ENCODE results near the gene EPHB2. TPM values are rescaled to one million over a fixed set of nuclear protein-coding genes. Genes with fewer than 3 reads are reported as not detected.
"Not testable (repeated sequence)": the region's sequence is repeated elsewhere in the genome, so short reads cannot be mapped to it uniquely, and the experiment has no call there.

Gene EPHB2
- total RNA-seq, 1 experiment from 2014 or later = 0.45 TPM

- Histone ChIP-seq H3K27ac (ENCODE audit: low read length) (no peak overlapping the region), H3K9me2 (replicated peaks; ENCODE audit: insufficient read depth, low read length) (no peaks in the 10 kb centered on the region), H4K20me1 (ENCODE audit: insufficient read depth, low read depth, low read length) (no peaks in the 10 kb centered on the region), H3K4me3 (ENCODE audit: low read length) (no peak overlapping the region), H2AFZ (ENCODE audit: low read length) (no peak overlapping the region), H3K4me1 (ENCODE audit: low read length) (peaks cover 20% of the 10 kb centered on the region), H3K9ac (ENCODE audit: low read length) (no peak overlapping the region), H3K27me3 (ENCODE audit: low read length) (no peaks in the 10 kb centered on the region), H3K4me2 (ENCODE audit: low read depth, low read length, poor library complexity, severe bottlenecking) (no peak overlapping the region), H3K9me3 (ENCODE audit: low read length) (no peaks in the 10 kb centered on the region), H3K36me3 (ENCODE audit: insufficient read depth, low read length) (no peaks in the 10 kb centered on the region), H3K79me2 (ENCODE audit: low read length) (no peaks in the 10 kb centered on the region)
- DNase-seq = no peak
These were observed 126.7 kb downstream of the EPHB2 start for GRCh38 chr1:22837332-22837731.

GRCh38 chr1:22838965-22839364 is 128.3 kb downstream of the EPHB2 start:
- H4K20me1 ChIP-seq (ENCODE audit: insufficient read depth, low read depth, low read length) = no peaks in the 10 kb centered on the region
- no peaks in the 10 kb centered on the region for H3K79me2 ChIP-seq (ENCODE audit: low read length)
- no peaks in the 10 kb centered on the region for H3K27me3 ChIP-seq (ENCODE audit: low read length)
- no peaks in the 10 kb centered on the region for H3K9me3 ChIP-seq (ENCODE audit: low read length)
- H2AFZ ChIP-seq (ENCODE audit: low read length) = no peak overlapping the region
- no peak for DNase-seq
- no peaks in the 10 kb centered on the region for H3K36me3 ChIP-seq (ENCODE audit: insufficient read depth, low read length)
- H3K4me3 ChIP-seq (ENCODE audit: low read length) = no peak overlapping the region
- H3K9me2 ChIP-seq (replicated peaks; ENCODE audit: insufficient read depth, low read length) = no peaks in the 10 kb centered on the region
- H3K4me2 ChIP-seq (ENCODE audit: low read depth, low read length, poor library complexity, severe bottlenecking) = no peak overlapping the region
- H3K9ac ChIP-seq (ENCODE audit: low read length) = no peak overlapping the region
- peaks cover 13% of the 10 kb centered on the region for H3K4me1 ChIP-seq (ENCODE audit: low read length)
- H3K27ac ChIP-seq (ENCODE audit: low read length) = no peak overlapping the region

GRCh38 chr1:22839806-22840205 is 129.2 kb downstream of the EPHB2 start:
- H2AFZ ChIP-seq (ENCODE audit: low read length) = no peak overlapping the region
- no peak overlapping the region for H3K9ac ChIP-seq (ENCODE audit: low read length)
- H4K20me1 ChIP-seq (ENCODE audit: insufficient read depth, low read depth, low read length) = no peaks in the 10 kb centered on the region
- no peak overlapping the region for H3K4me3 ChIP-seq (ENCODE audit: low read length)
- no peaks in the 10 kb centered on the region for H3K9me3 ChIP-seq (ENCODE audit: low read length)
- H3K4me1 ChIP-seq (ENCODE audit: low read length) = peaks cover 6% of the 10 kb centered on the region
- H3K27ac ChIP-seq (ENCODE audit: low read length) = no peak overlapping the region
- H3K27me3 ChIP-seq (ENCODE audit: low read length) = no peaks in the 10 kb centered on the region
- H3K79me2 ChIP-seq (ENCODE audit: low read length) = no peaks in the 10 kb centered on the region
- no peaks in the 10 kb centered on the region for H3K36me3 ChIP-seq (ENCODE audit: insufficient read depth, low read length)
- no peak for DNase-seq
- H3K9me2 ChIP-seq (replicated peaks; ENCODE audit: insufficient read depth, low read length) = no peaks in the 10 kb centered on the region
- H3K4me2 ChIP-seq (ENCODE audit: low read depth, low read length, poor library complexity, severe bottlenecking) = no peak overlapping the region

- H4K20me1 ChIP-seq (ENCODE audit: insufficient read depth, low read depth, low read length) = no peaks in the 10 kb centered on the region
- H3K4me1 ChIP-seq (ENCODE audit: low read length) = peaks cover 10% of the 10 kb centered on the region
- no peaks in the 10 kb centered on the region for H3K79me2 ChIP-seq (ENCODE audit: low read length)
- H3K36me3 ChIP-seq (ENCODE audit: insufficient read depth, low read length) = no peaks in the 10 kb centered on the region
- H3K27me3 ChIP-seq (ENCODE audit: low read length) = no peaks in the 10 kb centered on the region
- no peak overlapping the region for H3K4me3 ChIP-seq (ENCODE audit: low read length)
- no peak overlapping the region for H2AFZ ChIP-seq (ENCODE audit: low read length)
- no peak overlapping the region for H3K4me2 ChIP-seq (ENCODE audit: low read depth, low read length, poor library complexity, severe bottlenecking)
- no peak overlapping the region for H3K9ac ChIP-seq (ENCODE audit: low read length)
- DNase-seq = no peak
- no peak overlapping the region for H3K27ac ChIP-seq (ENCODE audit: low read length)
- no peaks in the 10 kb centered on the region for H3K9me3 ChIP-seq (ENCODE audit: low read length)
- no peaks in the 10 kb centered on the region for H3K9me2 ChIP-seq (replicated peaks; ENCODE audit: insufficient read depth, low read length)
These were observed 130.5 kb downstream of the EPHB2 start for GRCh38 chr1:22841142-22841541.

GRCh38 chr1:22841860-22842281 is 131.2 kb downstream of the EPHB2 start:
- no peak overlapping the region for H2AFZ ChIP-seq (ENCODE audit: low read length)
- H3K79me2 ChIP-seq (ENCODE audit: low read length) = no peaks in the 10 kb centered on the region
- no peaks in the 10 kb centered on the region for H3K27me3 ChIP-seq (ENCODE audit: low read length)
- H3K27ac ChIP-seq (ENCODE audit: low read length) = no peak overlapping the region
- H3K9ac ChIP-seq (ENCODE audit: low read length) = no peak overlapping the region
- no peaks in the 10 kb centered on the region for H3K9me3 ChIP-seq (ENCODE audit: low read length)
- no peaks in the 10 kb centered on the region for H3K36me3 ChIP-seq (ENCODE audit: insufficient read depth, low read length)
- H3K4me3 ChIP-seq (ENCODE audit: low read length) = no peak overlapping the region
- H4K20me1 ChIP-seq (ENCODE audit: insufficient read depth, low read depth, low read length) = no peaks in the 10 kb centered on the region
- no peaks in the 10 kb centered on the region for H3K9me2 ChIP-seq (replicated peaks; ENCODE audit: insufficient read depth, low read length)
- no peak for DNase-seq
- H3K4me1 ChIP-seq (ENCODE audit: low read length) = peaks cover 15% of the 10 kb centered on the region
- H3K4me2 ChIP-seq (ENCODE audit: low read depth, low read length, poor library complexity, severe bottlenecking) = no peak overlapping the region

GRCh38 chr1:22843441-22844183 is 133.0 kb downstream of the EPHB2 start:
- H3K9ac ChIP-seq (ENCODE audit: low read length); H3K9me3 ChIP-seq (ENCODE audit: low read length): not testable (repeated sequence)

GRCh38 chr1:22844621-22845020 is 134.0 kb downstream of the EPHB2 start:
- no peak overlapping the region for H3K4me3 ChIP-seq (ENCODE audit: low read length)
- H2AFZ ChIP-seq (ENCODE audit: low read length) = no peak overlapping the region
- H4K20me1 ChIP-seq (ENCODE audit: insufficient read depth, low read depth, low read length) = no peaks in the 10 kb centered on the region
- H3K36me3 ChIP-seq (ENCODE audit: insufficient read depth, low read length) = no peaks in the 10 kb centered on the region
- DNase-seq = no peak
- H3K9ac ChIP-seq (ENCODE audit: low read length) = no peak overlapping the region
- no peak overlapping the region for H3K27ac ChIP-seq (ENCODE audit: low read length)
- H3K27me3 ChIP-seq (ENCODE audit: low read length) = no peaks in the 10 kb centered on the region
- H3K79me2 ChIP-seq (ENCODE audit: low read length) = no peaks in the 10 kb centered on the region
- no peaks in the 10 kb centered on the region for H3K9me2 ChIP-seq (replicated peaks; ENCODE audit: insufficient read depth, low read length)
- H3K4me1 ChIP-seq (ENCODE audit: low read length) = peaks cover 24% of the 10 kb centered on the region
- H3K9me3 ChIP-seq (ENCODE audit: low read length) = no peaks in the 10 kb centered on the region
- no peak overlapping the region for H3K4me2 ChIP-seq (ENCODE audit: low read depth, low read length, poor library complexity, severe bottlenecking)

More at GRCh38 chr1:22843441-22844183, 133.0 kb downstream of the EPHB2 start:
- not testable (repeated sequence) for H3K79me2 ChIP-seq (ENCODE audit: low read length); H3K9me2 ChIP-seq (replicated peaks; ENCODE audit: insufficient read depth, low read length); H3K27me3 ChIP-seq (ENCODE audit: low read length); H4K20me1 ChIP-seq (ENCODE audit: insufficient read depth, low read depth, low read length); H3K4me3 ChIP-seq (ENCODE audit: low read length); H3K27ac ChIP-seq (ENCODE audit: low read length); H2AFZ ChIP-seq (ENCODE audit: low read length); H3K36me3 ChIP-seq (ENCODE audit: insufficient read depth, low read length); H3K4me2 ChIP-seq (ENCODE audit: low read depth, low read length, poor library complexity, severe bottlenecking); DNase-seq
- peaks cover 22% of the 10 kb centered on the region for H3K4me1 ChIP-seq (ENCODE audit: low read length)

- Histone ChIP-seq H3K9me3 (ENCODE audit: low read length) (no peaks in the 10 kb centered on the region), H3K4me1 (ENCODE audit: low read length) (peaks cover 33% of the 10 kb centered on the region), H3K36me3 (ENCODE audit: insufficient read depth, low read length) (no peaks in the 10 kb centered on the region), H3K79me2 (ENCODE audit: low read length) (no peaks in the 10 kb centered on the region), H3K27me3 (ENCODE audit: low read length) (no peaks in the 10 kb centered on the region), H3K4me3 (ENCODE audit: low read length) (no peak overlapping the region), H3K4me2 (ENCODE audit: low read depth, low read length, poor library complexity, severe bottlenecking) (no peak overlapping the region), H3K9me2 (replicated peaks; ENCODE audit: insufficient read depth, low read length) (no peaks in the 10 kb centered on the region), H2AFZ (ENCODE audit: low read length) (no peak overlapping the region), H3K9ac (ENCODE audit: low read length) (no peak overlapping the region), H4K20me1 (ENCODE audit: insufficient read depth, low read depth, low read length) (no peaks in the 10 kb centered on the region), H3K27ac (ENCODE audit: low read length) (no peak overlapping the region)
- DNase-seq = no peak
These were observed 134.8 kb downstream of the EPHB2 start for GRCh38 chr1:22845398-22845935.

Measured in Karpas-422 (cell line).